HG03139 (cell line): Measurements from ENCODE around the gene MOCS2.
"Not testable (repeated sequence)": the region's sequence is repeated elsewhere in the genome, so short reads cannot be mapped to it uniquely, and the experiment has no call there.

Experiments used
- ATAC-seq: cut with Tn5 transposase; IDR thresholded peaks from one replicate; pipeline ENCODE4 v1.9.1; 2021; ENCODE audit not compliant: unreplicated experiment

MOCS2 gene

DNA sequence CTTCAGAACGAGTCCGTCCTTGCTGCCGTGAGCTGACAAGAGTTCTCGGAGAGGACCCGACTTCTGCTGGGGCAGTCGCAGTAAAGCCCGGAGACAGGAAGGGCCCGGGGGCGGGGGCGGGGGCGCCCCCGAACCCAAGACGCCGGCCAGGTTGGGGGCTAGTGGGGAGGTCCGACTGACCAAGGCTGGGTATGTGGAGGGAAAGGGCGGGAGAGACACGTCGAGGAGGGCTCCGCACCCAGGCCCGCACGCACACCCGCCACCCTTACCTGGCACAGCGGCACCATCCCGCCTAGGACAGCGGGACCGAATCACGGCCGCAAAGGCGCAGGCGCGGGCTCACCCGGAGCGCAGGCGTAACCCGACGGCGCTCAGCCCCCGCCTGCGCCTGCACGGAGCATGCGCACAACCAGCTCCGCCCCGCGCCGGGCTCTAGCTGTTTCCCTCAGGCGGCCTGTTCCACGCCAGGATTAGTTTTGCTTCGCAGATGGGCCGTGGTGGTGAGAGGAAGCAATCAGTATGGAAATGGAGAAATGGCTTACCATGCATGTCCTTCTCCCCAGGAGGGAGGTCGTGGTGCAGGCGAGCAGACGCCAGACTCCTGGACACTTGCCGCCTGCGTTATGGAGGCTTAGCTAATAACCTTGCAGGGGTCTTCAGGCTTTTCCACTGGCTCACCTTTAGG is at the start of gene MOCS2:
TSS of gene MOCS2 (minus strand) at position 315 of the 685 bp plus-strand sequence. CDS start 2,583 bp downstream, outside the sequence.
- peak; percentile 96 for ATAC-seq

GRCh38 chr5:53151713-53152458 is 42.3 kb upstream of the MOCS2 start:
- no peak for ATAC-seq

GRCh38 chr5:53133020-53133419 is 23.5 kb upstream of the MOCS2 start:
- no peak for ATAC-seq

DNA sequence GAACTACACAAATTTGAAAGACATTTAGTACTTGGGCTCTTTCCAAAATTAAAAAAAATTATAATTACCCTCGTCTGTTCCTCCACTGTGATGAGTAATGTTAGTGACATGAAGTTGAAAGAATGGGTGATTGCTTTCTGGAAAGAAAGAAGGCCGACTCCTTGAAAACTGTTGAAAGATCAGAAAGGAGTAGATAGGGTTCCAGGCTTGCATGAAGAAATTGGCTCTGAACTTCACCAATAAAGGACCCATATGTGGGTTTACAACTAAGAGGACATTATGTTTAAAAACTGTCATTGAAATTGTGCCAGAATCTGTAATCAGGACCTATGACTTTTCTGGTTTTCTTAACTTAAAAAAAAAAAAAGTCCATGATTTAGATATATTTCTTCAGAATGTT is 20.7 kb upstream of the MOCS2 start:
- no peak for ATAC-seq

DNA sequence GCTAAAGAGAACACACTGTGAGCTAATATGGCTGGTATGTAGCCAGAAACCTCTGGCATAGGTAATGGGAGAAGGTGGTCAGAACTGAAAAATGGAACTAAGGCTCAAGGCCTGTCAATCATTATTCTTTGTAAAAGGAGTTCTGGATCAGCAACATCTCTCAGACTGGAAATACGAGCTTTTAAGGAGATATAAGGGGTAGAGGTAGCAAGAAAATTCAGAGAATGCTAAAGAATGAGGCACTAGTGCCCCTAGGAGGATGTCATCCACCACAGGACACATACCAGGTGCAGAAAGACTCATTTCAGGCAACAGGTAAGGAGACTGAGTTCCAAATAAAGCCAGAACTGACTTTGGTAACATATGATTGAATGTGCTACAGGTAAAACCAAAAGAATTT is 18.9 kb upstream of the MOCS2 start:
- ATAC-seq: no peak

DNA sequence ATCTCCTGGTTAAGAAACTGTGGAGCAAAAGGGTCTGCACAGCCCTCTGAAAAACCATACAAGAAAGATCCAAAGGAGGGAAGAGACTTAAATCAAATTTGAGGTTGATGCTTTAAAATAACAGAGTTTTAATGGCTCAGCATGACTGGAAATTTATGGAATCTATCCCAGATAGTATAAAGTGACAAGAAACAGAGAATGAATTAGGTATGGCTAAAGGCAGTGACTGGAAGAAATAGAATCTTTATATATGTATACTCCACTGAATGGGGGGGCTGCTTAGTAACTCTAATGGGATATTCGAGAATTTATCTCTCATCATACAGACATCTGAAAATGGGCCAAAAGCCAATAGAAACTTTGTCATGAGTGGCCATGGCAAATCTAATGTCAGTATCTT is 17.6 kb upstream of the MOCS2 start:
- no peak for ATAC-seq

DNA sequence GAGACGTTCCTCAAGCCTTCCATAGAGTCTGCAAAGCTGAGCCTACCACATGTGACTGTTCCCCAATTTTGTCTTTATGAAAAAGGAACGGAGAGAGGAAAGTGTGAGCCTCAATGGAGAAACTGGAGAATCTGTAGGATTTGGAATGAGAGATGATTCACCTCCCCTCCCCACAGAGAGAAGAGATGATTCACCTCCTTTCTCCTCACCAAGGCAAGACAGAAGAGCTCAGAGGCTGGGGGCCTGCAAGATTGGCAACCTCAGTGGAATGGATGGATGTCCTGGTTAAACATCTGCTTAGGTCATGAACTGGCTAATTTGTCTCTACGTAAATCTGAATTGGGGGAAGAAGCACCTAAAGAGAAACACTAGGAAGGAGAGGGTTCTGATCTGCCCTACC is 17.0 kb upstream of the MOCS2 start:
- ATAC-seq: no peak

GRCh38 chr5:53123702-53124101 is 14.1 kb upstream of the MOCS2 start:
- no peak for ATAC-seq

DNA sequence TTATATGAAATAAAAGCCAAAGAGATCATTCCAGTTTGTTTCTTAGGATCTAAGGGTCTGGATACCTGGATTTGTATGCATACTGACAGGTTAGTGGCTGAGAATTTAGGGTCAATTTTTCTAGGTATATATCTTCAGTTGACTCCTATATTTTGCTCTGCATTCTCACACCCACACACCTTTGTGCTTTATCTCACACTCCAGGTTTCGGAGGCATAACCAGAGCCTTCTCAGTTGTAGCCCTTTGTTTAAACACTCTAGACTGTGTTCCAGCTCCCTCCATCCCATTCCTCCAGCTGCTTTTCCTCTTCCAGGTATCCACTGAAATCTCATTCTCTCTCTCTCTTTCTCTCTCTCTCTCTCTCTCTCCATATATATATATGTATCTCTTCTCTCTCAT is 10.6 kb upstream of the MOCS2 start:
- ATAC-seq: no peak

DNA sequence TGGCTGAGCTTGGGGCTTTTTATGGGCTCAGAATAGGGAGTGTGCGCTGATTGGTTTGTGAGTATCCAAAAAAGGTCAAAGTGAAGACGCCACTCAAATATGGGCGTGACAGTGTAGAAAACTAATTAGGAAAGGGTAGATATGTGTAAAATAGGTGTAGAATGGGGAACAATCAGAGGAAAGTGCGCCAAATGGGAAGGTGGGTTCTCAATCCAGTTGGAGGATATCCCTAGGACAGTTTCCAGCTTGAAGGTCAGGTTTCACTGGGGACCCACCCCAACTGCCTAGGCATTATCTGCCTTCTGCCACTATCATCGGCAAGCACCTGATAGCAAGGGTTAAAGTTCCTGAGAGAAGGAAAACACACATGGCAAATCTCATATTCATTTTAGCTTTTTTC is 9.3 kb upstream of the MOCS2 start:
- no peak for ATAC-seq

GRCh38 chr5:53116597-53116996 is 7.0 kb upstream of the MOCS2 start:
- no peak for ATAC-seq

DNA sequence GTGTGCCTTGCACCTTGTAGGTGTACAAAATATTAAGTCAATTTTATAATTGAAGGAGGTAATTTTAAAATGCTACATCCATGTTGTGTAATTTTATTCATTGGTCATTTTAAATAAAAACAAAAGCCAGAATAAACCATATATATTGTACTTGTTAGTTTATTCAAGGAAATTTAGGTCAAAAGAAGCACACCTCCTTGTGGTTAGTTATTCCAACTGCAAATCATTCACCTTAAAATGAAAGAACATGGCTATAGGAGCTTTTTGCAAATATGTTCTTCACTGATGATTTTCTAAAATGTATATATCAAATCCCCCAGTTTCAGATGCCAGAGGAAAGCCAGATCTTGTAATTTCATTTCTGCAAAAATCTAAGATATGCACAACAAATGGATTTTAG is 5.4 kb upstream of the MOCS2 start:
- ATAC-seq: no peak

GRCh38 chr5:53113947-53114346 is 4.4 kb upstream of the MOCS2 start:
- ATAC-seq: no peak

- no peak for ATAC-seq
Measured at GRCh38 chr5:53112909-53113308, 3.4 kb upstream of the MOCS2 start.

DNA sequence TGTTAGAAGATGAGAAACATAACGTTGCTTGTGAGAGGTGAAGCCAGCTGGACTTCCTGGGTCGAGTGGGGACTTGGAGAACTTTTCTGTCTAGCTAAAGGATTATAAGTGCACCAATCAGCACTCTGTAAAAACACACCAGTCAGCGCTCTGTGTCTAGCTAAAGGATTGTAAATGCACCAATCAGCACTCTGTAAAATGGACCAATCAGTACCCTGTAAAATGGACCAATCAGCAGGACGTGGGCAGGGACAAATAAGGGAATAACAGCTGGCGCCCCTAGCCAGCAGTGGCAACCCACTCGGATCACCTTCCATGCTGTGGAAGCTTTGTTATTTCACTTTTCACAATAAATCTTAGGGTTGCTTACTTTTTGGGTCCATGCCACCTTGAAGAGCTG is 2.8 kb upstream of the MOCS2 start:
- ATAC-seq: not testable (repeated sequence)

DNA sequence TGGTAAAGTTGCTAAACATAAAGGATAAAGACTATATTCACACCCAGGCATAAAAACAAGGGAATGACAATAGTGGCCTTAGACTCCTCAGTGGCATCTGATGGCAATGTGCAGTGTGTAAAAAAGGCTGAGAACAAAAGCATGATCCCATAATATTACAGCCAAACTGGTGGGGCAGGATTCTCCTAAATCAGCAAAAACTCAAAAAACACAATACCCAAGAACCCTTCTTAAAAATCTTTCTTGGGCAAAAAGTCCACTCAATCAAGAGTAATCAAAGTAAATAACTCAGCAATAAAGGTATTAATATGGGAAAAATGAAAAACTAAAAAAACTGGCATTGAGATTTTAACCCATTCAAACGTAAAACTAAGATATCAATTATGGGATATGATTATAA is 1.6 kb upstream of the MOCS2 start:
- no peak for ATAC-seq

- ATAC-seq: peak; percentile 4
Measured at GRCh38 chr5:53110156-53110555, 599 bp upstream of the MOCS2 start.

DNA sequence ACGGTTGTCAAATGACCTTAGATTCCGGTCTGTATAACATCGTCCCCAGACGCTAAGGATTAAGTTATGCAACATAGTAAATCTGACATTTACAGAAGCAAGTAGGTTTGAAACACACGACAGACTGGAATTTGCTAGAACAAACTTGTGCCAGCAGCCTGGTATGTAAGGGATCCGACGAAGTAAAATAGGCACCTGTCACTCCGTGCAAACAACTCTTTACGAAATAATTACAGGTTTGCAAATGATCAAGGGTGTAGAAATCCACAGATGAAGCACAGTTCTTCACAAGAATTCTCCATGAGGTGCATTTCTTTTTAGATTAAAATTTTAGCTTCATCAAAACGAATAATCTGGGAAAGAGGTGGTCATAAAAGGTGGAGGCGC is 508 bp downstream of the MOCS2 start:
- ATAC-seq: peak; percentile 1

DNA sequence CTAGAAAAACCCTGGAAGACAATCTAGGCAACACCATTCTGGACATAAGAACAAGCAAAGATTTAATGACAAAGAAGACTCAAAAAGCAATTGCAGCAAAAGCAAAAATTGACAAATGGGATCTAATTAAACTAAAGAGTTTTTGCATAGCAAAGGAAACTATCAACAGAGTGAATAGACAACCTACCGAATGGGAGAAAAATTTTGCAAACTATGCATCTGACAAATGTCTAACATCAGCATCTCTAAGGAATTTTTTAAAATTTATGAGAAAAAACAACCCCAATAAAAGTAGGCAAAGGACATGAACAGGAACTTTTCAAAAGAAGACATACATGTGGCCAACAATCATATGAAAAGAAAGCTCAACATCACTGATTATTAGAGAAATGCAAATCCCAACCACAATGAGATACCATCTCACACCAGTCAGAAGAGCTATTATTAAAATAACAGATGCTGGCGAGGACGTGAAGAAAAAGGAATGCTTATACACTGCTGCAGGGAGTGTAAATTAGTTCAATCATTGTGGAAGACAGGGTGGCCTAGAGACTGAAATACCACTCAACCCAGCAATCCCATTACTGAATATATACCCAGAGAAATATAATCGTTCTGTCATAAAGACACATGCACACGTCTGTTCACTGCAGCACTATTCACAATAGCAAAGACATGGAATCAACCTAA is 3.8 kb downstream of the MOCS2 start:
- no peak for ATAC-seq

DNA sequence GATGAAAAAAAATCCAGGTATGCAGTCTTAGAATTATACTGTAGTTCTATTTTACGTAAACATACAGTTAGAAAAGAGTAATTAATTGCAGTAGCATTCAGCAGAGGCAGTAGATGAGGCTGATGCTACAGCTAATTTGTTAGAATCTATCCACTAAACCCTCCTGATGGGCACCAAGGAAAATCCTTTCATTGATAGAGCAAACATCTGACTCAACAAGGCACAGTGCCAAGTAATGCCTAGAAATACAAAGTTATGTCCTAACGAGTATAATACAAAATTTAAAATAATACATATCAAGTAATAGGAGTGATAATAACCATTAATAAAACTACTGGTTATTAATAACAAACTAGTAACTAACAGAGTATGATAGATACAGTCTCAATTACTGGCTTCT is 9.0 kb downstream of the MOCS2 start:
- ATAC-seq: no peak

GRCh38 chr5:53099546-53099945 is 10.0 kb downstream of the MOCS2 start:
- ATAC-seq: no peak

DNA sequence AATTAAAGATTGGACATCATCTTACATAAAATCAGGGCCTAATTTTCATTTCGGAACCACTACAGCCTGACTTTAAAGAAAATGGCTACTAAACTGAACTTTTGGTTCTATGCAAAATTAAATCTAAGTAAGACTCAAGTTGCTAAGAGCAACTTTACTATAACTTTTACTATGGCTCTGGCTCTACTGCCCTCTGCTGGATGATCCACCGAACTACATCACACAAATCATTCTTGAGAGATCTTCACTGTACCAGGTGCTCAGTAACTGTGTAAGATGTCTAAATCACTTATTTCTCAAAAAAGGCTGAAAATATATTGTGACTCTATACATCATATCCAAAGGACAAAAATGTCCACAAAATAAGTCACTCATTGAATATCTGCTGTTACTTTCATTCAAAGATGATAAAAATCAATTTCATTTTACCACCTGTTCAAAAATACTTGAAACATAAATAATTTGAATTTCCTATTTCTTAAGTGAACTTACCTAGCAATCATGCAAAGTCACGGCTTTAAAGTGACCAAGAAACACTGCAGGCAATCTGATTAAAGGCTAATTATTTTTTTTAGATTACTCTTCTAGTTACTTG is 13.5 kb downstream of the MOCS2 start:
- peak; percentile 64 for ATAC-seq
